Breast epithelium (tissue), 4 donors: ENCODE data around the gene CALHM6. TPM values are rescaled to one million over a fixed set of nuclear protein-coding genes. Genes with fewer than 3 reads are reported as not detected.

Source experiments
- DNase-seq, 2 donors: peaks; one replicate each; pipeline ENCODE4 v3.0.0-alpha.2; 2019; ENCODE audit warnings: low spot score in 2 of 2
- H3K27ac ChIP-seq, 2 donors: fragments of 200-600 bp; sonication (generic) in 1 of 2; one replicate each; pipeline ENCODE4 v1.5.1; 2016 to 2019; ENCODE audit warnings: mild to moderate bottlenecking in 1 of 2
- H3K27me3 ChIP-seq, 2 donors: fragments of 200-600 bp; sonication (generic) in 1 of 2; one replicate each; pipeline versions ENCODE4 v1.5.1 to v1.6.0; 2017 to 2019; ENCODE audit warnings: control low read depth in 1 of 2, mild to moderate bottlenecking in 1 of 2
- H3K36me3 ChIP-seq: fragments of 200-600 bp; one replicate; pipeline ENCODE4 v1.5.1; 2019
- H3K4me1 ChIP-seq, 2 donors: fragments of 200-600 bp; sonication (generic); one replicate each; pipeline ENCODE4 v1.5.1; 2016 to 2019; ENCODE audit warnings: control low read depth in 1 of 2
- H3K4me3 ChIP-seq, 3 donors: fragments of 200-600 bp; sonication (generic); 1 replicate in 2 of 3; 2 replicates in 1 of 3; pipeline ENCODE4 v1.5.1; 2016 to 2019; ENCODE audit warnings: mild to moderate bottlenecking in 3 of 3, moderate library complexity in 2 of 3
- H3K9me3 ChIP-seq, 2 donors: fragments of 200-600 bp; sonication (generic) in 1 of 2; one replicate each; pipeline ENCODE4 v1.5.1; 2016 to 2019; ENCODE audit warnings: control low read depth in 1 of 2
- POLR2A ChIP-seq: fragments of 450-650 bp; IDR thresholded peaks from one replicate; pipeline ENCODE4 v1.6.1; 2016; ENCODE audit warnings: antibody characterized with exemption, mild to moderate bottlenecking, moderate library complexity
- POLR2AphosphoS5 ChIP-seq, 3 donors: sonication (generic); formaldehyde crosslinking; IDR thresholded peaks; one replicate each; pipeline ENCODE4 v1.6.1; 2017; ENCODE audit warnings: antibody characterized with exemption in 3 of 3
- intact Hi-C: fragments of 100-400 bp; cut with DNase I; formaldehyde crosslinking; loops from one replicate; pipeline ENCODE4 v1.15.1; 2023; ENCODE audit warnings: low total_unique reads
- total RNA-seq, 3 donors: library from RNA; depleted of rRNA; stranded (reverse); fragments of >200 nt; gene quantifications; one replicate each; pipeline ENCODE4 v1.1.0, GENCODE V29; 2016
- TF ChIP-seq, protein P1 (sequence below), 3 donors: fragments of 450-650 bp; IDR thresholded peaks; one replicate each; pipeline ENCODE4 v1.5.1; 2016 to 2017; ENCODE audit warnings: antibody characterized with exemption in 3 of 3, mild to moderate bottlenecking in 3 of 3, moderate library complexity in 3 of 3

Gene CALHM6
- total RNA-seq, 3 donors from 2014 or later: 2.3 to 9.1 (median 8.3) TPM

GRCh38 chr6:116420341-116420740, 40.8 kb upstream of the CALHM6 start:
- Histone ChIP-seq H3K4me3 (no peak overlapping the region), H3K4me1 (no peaks in the 10 kb centered on the region), H3K36me3 (no peaks in the 10 kb centered on the region), H3K9me3 (no peaks in the 10 kb centered on the region), H3K27me3 (no peaks in the 10 kb centered on the region), H3K27ac (no peak overlapping the region)
- DNase-seq: no peak
- intact Hi-C loops: no loop called here
- TF ChIP-seq, protein P1, sequence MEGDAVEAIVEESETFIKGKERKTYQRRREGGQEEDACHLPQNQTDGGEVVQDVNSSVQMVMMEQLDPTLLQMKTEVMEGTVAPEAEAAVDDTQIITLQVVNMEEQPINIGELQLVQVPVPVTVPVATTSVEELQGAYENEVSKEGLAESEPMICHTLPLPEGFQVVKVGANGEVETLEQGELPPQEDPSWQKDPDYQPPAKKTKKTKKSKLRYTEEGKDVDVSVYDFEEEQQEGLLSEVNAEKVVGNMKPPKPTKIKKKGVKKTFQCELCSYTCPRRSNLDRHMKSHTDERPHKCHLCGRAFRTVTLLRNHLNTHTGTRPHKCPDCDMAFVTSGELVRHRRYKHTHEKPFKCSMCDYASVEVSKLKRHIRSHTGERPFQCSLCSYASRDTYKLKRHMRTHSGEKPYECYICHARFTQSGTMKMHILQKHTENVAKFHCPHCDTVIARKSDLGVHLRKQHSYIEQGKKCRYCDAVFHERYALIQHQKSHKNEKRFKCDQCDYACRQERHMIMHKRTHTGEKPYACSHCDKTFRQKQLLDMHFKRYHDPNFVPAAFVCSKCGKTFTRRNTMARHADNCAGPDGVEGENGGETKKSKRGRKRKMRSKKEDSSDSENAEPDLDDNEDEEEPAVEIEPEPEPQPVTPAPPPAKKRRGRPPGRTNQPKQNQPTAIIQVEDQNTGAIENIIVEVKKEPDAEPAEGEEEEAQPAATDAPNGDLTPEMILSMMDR (IDR thresholded peaks at IDR 0.05): no peak
- no peak for TF ChIP-seq POLR2AphosphoS5 (IDR thresholded peaks at IDR 0.05)
- no peak for TF ChIP-seq POLR2A

GRCh38 chr6:116422238-116422637, 38.9 kb upstream of the CALHM6 start:
- no peaks in the 10 kb centered on the region for H3K36me3 ChIP-seq
- no peak overlapping the region for H3K27ac ChIP-seq
- no peaks in the 10 kb centered on the region for H3K27me3 ChIP-seq
- TF ChIP-seq POLR2AphosphoS5 (IDR thresholded peaks at IDR 0.05) (no peak), POLR2A (no peak)
- TF ChIP-seq, protein P1 (IDR thresholded peaks at IDR 0.05): no peak
- DNase-seq: no peak
- no peaks in the 10 kb centered on the region for H3K4me1 ChIP-seq
- intact Hi-C loops: no loop called here
- no peak overlapping the region for H3K4me3 ChIP-seq
- H3K9me3 ChIP-seq: no peaks in the 10 kb centered on the region

DNA sequence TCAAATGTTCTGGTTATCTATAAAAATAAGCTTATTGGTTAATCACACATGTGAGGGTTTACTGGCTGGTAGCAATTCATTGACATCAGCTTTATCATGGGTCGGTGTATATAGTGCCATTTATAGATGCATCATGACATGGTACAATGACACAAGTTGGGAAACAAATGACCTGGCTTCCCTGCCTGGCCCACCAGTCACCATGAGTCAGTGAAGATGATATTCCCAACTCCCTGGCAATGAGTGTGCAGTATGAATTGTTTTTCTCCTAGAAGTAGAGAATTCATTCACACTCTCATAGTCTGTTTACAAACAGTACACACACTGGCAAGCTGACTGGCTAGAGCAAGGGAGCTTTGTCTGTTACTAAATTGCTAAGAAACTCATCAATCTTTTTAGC, 37.2 kb upstream of the CALHM6 start:
- no peak overlapping the region for H3K27ac ChIP-seq

DNA sequence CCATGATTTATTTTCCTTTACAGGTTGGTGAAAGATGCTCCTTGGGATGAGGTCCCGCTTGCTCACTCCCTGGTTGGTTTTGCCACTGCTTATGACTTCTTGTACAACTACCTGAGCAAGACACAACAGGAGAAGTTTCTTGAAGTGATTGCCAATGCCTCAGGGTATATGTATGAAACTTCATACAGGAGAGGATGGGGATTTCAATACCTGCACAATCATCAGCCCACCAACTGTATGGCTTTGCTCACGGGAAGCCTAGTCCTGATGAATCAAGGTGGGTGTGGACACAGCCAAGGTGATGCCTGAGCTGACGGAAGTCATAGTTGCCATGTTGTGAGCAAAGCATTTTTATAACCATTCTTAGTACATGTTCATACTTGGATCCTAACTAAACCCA, 34.6 kb upstream of the CALHM6 start:
- TF ChIP-seq POLR2AphosphoS5 (IDR thresholded peaks at IDR 0.05): no peak
- no peak for DNase-seq
- intact Hi-C loops: no loop called here
- Histone ChIP-seq H3K27me3 (no peaks in the 10 kb centered on the region), H3K36me3 (no peaks in the 10 kb centered on the region), H3K4me3 (no peak overlapping the region), H3K27ac (no peak overlapping the region), H3K9me3 (no peaks in the 10 kb centered on the region), H3K4me1 (no peaks in the 10 kb centered on the region)

More for the DNA sequence above, 37.2 kb upstream of the CALHM6 start:
- no peaks in the 10 kb centered on the region for H3K27me3 ChIP-seq
- no peaks in the 10 kb centered on the region for H3K4me1 ChIP-seq
- no peaks in the 10 kb centered on the region for H3K36me3 ChIP-seq
- no peak for DNase-seq
- no peaks in the 10 kb centered on the region for H3K9me3 ChIP-seq
- intact Hi-C loops: no loop called here
- H3K4me3 ChIP-seq: no peak overlapping the region
- TF ChIP-seq POLR2AphosphoS5 (IDR thresholded peaks at IDR 0.05): no peak
- TF ChIP-seq POLR2A: no peak
- TF ChIP-seq, protein P1 (IDR thresholded peaks at IDR 0.05): no peak

DNA sequence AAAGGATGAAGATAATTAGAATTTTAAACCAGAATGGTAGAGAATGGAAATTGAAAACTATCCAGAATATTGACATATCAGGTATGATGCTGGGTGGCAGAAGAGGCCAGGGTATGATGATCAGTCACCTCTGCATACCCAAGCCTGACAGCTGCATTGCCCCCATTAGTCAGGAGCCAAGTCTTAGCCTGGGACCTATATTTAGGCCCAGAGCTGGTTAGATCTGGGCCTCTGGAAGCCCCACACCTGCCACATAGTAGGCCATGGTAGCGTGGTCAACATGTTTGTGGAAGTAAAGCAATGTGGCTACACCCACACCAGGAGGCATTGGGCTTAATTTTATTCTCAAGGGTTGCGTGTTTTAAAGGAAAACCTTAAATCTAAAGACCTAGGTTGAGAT, 32.1 kb upstream of the CALHM6 start:
- Histone ChIP-seq H3K4me1 (no peaks in the 10 kb centered on the region), H3K4me3 (no peak overlapping the region), H3K27me3 (no peaks in the 10 kb centered on the region), H3K36me3 (no peaks in the 10 kb centered on the region), H3K27ac (no peak overlapping the region), H3K9me3 (no peaks in the 10 kb centered on the region)
- no peak for DNase-seq
- intact Hi-C loops: no loop called here
- TF ChIP-seq POLR2A: no peak
- no peak for TF ChIP-seq POLR2AphosphoS5 (IDR thresholded peaks at IDR 0.05)
- TF ChIP-seq, protein P1 (IDR thresholded peaks at IDR 0.05): no peak

DNA sequence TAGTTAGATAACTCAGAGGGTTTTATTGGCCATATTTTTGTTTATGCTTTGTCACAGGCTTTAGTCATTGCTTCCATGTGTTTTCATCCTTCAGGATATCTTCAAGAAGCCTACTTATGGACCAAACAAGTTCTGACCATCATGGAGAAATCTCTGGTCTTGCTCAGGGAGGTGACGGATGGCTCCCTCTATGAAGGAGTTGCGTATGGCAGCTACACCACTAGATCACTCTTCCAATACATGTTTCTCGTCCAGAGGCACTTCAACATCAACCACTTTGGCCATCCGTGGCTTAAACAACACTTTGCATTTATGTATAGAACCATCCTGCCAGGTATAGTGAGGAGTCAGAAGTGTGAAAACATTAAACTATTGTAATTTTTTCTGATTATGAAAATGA, 30.3 kb upstream of the CALHM6 start:
- intact Hi-C loops: no loop called here
- H3K4me1 ChIP-seq: no peaks in the 10 kb centered on the region
- H3K4me3 ChIP-seq: no peak overlapping the region
- no peak overlapping the region for H3K27ac ChIP-seq
- DNase-seq: no peak
- no peaks in the 10 kb centered on the region for H3K36me3 ChIP-seq
- no peaks in the 10 kb centered on the region for H3K9me3 ChIP-seq
- TF ChIP-seq POLR2A (no peak), POLR2AphosphoS5 (IDR thresholded peaks at IDR 0.05) (no peak)
- TF ChIP-seq, protein P1 (IDR thresholded peaks at IDR 0.05): no peak
- no peaks in the 10 kb centered on the region for H3K27me3 ChIP-seq
